ENCODE data around the gene SCAI. TPM values are rescaled to one million over a fixed set of nuclear protein-coding genes. Genes with fewer than 3 reads are reported as not detected.

Gene SCAI
- total RNA-seq, 1 experiment from 2014 or later, result 4.7 TPM

DNA sequence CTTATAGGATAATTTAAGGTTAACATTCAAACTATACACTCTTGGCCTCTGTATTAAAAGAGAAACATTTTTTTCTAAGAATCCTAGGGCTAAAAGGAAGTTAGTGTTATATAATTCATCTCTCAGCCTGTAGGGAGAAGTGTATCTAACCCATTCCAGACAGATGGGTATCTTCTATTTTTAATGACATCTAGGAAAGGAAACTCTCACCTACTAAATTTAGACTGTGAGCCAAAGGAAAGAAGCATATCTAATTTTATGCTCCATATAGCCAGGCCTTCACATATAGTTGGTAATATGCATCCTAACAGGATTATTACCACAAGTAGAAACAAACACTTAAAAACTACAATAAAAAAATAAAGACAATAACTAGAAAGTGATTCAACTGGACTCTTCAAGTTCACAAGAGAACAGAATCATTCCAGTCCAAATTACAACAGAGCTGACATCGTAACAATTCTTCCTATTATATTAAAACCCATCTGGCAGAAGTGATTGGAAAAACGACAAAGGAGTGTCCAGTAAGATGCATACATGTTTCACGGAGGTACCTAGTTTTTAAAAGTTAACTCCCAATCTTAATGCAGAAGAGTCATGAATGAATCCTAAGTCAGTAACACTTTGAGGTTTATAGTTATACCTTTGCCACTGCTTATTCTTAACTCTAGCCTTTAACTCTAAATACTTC lies 39.4 kb downstream of the SCAI start:
- ChIA-PET CTCF (no interaction called here), POLR2A (no interaction called here)
- TF ChIP-seq, protein P1, sequence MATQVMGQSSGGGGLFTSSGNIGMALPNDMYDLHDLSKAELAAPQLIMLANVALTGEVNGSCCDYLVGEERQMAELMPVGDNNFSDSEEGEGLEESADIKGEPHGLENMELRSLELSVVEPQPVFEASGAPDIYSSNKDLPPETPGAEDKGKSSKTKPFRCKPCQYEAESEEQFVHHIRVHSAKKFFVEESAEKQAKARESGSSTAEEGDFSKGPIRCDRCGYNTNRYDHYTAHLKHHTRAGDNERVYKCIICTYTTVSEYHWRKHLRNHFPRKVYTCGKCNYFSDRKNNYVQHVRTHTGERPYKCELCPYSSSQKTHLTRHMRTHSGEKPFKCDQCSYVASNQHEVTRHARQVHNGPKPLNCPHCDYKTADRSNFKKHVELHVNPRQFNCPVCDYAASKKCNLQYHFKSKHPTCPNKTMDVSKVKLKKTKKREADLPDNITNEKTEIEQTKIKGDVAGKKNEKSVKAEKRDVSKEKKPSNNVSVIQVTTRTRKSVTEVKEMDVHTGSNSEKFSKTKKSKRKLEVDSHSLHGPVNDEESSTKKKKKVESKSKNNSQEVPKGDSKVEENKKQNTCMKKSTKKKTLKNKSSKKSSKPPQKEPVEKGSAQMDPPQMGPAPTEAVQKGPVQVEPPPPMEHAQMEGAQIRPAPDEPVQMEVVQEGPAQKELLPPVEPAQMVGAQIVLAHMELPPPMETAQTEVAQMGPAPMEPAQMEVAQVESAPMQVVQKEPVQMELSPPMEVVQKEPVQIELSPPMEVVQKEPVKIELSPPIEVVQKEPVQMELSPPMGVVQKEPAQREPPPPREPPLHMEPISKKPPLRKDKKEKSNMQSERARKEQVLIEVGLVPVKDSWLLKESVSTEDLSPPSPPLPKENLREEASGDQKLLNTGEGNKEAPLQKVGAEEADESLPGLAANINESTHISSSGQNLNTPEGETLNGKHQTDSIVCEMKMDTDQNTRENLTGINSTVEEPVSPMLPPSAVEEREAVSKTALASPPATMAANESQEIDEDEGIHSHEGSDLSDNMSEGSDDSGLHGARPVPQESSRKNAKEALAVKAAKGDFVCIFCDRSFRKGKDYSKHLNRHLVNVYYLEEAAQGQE (IDR thresholded peaks at IDR 0.05; ENCODE audit: insufficient read depth in 1 of 2, low read depth in 2 of 2, low read length in 1 of 2), result no peak
- no peak for TF ChIP-seq POLR2AphosphoS5 (IDR thresholded peaks at IDR 0.05; ENCODE audit: low read depth, low read length)
- no peak for TF ChIP-seq SIN3A (IDR thresholded peaks at IDR 0.05; ENCODE audit: borderline replicate concordance, insufficient read depth, low read depth, low read length)
- TF ChIP-seq, protein P2, sequence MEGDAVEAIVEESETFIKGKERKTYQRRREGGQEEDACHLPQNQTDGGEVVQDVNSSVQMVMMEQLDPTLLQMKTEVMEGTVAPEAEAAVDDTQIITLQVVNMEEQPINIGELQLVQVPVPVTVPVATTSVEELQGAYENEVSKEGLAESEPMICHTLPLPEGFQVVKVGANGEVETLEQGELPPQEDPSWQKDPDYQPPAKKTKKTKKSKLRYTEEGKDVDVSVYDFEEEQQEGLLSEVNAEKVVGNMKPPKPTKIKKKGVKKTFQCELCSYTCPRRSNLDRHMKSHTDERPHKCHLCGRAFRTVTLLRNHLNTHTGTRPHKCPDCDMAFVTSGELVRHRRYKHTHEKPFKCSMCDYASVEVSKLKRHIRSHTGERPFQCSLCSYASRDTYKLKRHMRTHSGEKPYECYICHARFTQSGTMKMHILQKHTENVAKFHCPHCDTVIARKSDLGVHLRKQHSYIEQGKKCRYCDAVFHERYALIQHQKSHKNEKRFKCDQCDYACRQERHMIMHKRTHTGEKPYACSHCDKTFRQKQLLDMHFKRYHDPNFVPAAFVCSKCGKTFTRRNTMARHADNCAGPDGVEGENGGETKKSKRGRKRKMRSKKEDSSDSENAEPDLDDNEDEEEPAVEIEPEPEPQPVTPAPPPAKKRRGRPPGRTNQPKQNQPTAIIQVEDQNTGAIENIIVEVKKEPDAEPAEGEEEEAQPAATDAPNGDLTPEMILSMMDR (IDR thresholded peaks at IDR 0.05), result no peak
- TF ChIP-seq TCF7L2 (IDR thresholded peaks at IDR 0.05; ENCODE audit: low read depth, low read length), result no peak
- H3K4me3 ChIP-seq (ENCODE audit: low read depth in 2 of 2, low read length in 2 of 2), result no peak overlapping the region
- H3K27ac ChIP-seq (ENCODE audit: low read length), result no peak overlapping the region
- in situ Hi-C loops (cut with HindIII; ENCODE audit: low pct_unique_long_range_greater_than_20kb, low sequenced_read_pairs) (no loop called here), intact Hi-C loops (cut with micrococcal nuclease; ENCODE audit: unreplicated experiment) (no loop called here)
- no peaks in the 10 kb centered on the region for H3K27me3 ChIP-seq (ENCODE audit: control insufficient read depth, insufficient read depth, low read length)
- ATAC-seq (no peak), DNase-seq (ENCODE audit: low read depth, low spot score) (no peak)
- no peaks in the 10 kb centered on the region for H3K36me3 ChIP-seq (ENCODE audit: control insufficient read depth, insufficient read depth, low read length)
- H3K9me3 ChIP-seq (ENCODE audit: control insufficient read depth, insufficient read depth, low read depth, low read length), result no peaks in the 10 kb centered on the region
- BruUV-seq (replicated peaks), result no TSS peak
- no peaks in the 10 kb centered on the region for H3K4me1 ChIP-seq (ENCODE audit: control insufficient read depth, insufficient read depth, low read length)

DNA sequence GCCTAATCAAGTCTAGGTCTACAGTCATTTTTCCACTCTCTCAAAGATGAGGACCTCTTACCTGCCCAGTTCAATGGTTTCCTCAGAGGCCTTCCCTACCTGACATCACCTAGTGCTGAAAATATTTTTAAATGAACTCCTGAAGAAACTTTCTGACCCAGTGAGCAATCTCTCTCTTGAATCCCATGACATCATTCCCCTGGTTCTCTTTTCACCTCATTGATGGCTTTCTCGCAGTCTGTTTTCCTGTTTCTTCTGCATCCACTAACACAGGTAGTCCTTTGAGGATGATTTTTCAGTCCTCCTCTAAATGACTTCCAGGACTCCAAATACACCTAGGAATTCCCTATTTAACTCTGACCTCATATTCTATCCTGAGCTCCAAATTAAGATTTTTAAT lies 40.3 kb downstream of the SCAI start:
- intact Hi-C loops (cut with micrococcal nuclease; ENCODE audit: unreplicated experiment), result no loop called here

More for the DNA sequence above, 40.3 kb downstream of the SCAI start:
- ChIA-PET POLR2A (no interaction called here), CTCF (no interaction called here)
- TSS peak; percentile 54 for BruUV-seq (replicated peaks)
- no peaks in the 10 kb centered on the region for H3K4me1 ChIP-seq (ENCODE audit: control insufficient read depth, insufficient read depth, low read length)
- no peaks in the 10 kb centered on the region for H3K9me3 ChIP-seq (ENCODE audit: control insufficient read depth, insufficient read depth, low read depth, low read length)
- H3K27ac ChIP-seq (ENCODE audit: low read length), result no peak overlapping the region
- TF ChIP-seq SIN3A (IDR thresholded peaks at IDR 0.05; ENCODE audit: borderline replicate concordance, insufficient read depth, low read depth, low read length) (no peak), POLR2AphosphoS5 (IDR thresholded peaks at IDR 0.05; ENCODE audit: low read depth, low read length) (no peak), TCF7L2 (IDR thresholded peaks at IDR 0.05; ENCODE audit: low read depth, low read length) (no peak)
- TF ChIP-seq, protein P2 (IDR thresholded peaks at IDR 0.05), result no peak
- TF ChIP-seq, protein P1 (IDR thresholded peaks at IDR 0.05; ENCODE audit: insufficient read depth in 1 of 2, low read depth in 2 of 2, low read length in 1 of 2), result no peak
- DNase-seq (ENCODE audit: low read depth, low spot score), result no peak
- H3K4me3 ChIP-seq (ENCODE audit: low read depth in 2 of 2, low read length in 2 of 2), result no peak overlapping the region
- in situ Hi-C loops (cut with HindIII; ENCODE audit: low pct_unique_long_range_greater_than_20kb, low sequenced_read_pairs), result no loop called here
- H3K36me3 ChIP-seq (ENCODE audit: control insufficient read depth, insufficient read depth, low read length), result no peaks in the 10 kb centered on the region
- H3K27me3 ChIP-seq (ENCODE audit: control insufficient read depth, insufficient read depth, low read length), result no peaks in the 10 kb centered on the region
- no peak for ATAC-seq

All from Panc1 (cell line).